Midbrain (tissue), 1 donor: Measurements from ENCODE around the gene COX7C.
"Not testable (repeated sequence)": the region's sequence is repeated elsewhere in the genome, so short reads cannot be mapped to it uniquely, and the experiment has no call there.

ENCODE experiments used
- DNase-seq: peaks from one replicate; lab custom pipeline; 2025; lab: John Stamatoyannopoulos, UW

Gene COX7C, protein sequence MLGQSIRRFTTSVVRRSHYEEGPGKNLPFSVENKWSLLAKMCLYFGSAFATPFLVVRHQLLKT

DNA sequence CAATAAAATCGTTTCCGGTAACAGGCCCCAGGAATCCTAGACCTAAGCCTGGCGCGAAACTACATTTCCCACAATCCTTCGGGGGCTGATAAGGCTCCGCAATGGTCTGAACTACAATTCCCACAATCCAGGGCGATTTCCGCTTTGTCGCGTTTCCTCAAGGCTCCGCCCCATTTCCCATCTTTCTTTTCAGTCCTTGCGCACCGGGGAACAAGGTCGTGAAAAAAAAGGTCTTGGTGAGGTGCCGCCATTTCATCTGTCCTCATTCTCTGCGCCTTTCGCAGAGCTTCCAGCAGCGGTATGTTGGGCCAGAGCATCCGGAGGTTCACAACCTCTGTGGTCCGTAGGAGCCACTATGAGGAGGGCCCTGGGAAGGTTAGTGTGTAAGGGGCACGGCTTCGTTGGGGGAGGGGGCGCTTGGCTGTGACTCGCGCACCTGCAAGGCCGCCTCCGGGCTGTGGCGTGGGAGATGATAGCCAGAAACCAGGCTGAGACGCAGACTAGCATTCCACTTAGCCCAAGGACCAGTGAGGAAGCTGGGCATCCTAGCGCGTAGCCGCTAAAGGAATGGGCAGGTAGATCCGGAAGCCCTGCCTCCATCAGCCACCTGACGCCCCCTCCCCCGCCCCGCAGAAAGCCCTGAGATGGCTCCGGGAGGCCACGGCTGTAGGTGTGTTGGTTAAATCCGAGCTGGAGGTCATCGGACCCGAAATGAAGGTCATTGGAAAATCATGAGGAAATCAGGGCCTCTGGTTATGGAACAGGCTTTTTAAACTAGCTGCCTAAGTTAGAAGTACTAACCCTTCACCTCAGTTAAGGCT is at the start of gene COX7C:
TSS of gene COX7C (plus strand) at position 186 of the 821 bp plus-strand sequence. CDS start at position 301, 115 bp downstream.
- peak; percentile 97 for DNase-seq

DNA sequence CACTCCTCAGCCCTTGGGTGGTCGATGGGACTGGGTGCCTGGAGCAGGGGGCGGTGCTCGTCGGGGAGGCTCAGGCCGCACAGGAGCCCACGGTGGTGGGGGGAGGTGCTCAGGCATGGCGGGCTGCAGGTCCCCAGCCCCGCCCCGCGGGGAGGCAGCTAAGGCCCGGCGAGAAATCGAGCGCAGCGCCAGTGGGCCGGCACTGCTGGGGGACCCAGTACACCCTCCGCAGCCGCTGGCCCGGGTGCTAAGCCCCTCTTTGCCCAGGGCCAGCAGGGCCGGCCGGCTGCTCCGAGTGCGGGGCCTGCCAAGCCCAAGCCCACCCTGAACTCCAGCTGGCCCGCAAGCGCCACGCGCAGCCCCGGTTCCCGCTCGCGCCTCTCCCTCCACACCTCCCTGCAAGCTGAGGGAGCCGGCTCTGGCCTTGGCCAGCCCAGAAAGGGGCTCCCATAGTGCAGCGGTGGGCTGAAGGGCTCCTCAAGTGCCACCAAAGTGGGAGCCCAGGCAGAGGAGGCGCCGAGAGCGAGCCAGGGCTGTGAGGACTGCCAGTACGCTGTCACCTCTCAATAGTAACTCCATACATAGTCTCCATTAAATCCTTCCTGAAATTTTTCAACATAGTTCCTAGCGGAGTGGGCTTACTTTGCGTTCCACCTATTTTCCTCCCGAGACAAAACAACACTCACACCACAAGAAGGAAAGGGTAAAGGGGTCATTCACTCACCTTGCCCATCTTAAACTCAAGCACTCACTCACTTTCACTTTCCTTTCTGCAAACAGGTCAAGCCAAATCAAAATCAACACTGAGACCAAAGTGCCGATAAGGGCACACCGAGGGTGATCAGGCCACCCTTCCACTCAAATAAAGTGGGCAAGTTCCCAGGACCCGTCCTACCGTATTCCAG is 48.0 kb upstream of the COX7C start:
- DNase-seq: not testable (repeated sequence)

DNA sequence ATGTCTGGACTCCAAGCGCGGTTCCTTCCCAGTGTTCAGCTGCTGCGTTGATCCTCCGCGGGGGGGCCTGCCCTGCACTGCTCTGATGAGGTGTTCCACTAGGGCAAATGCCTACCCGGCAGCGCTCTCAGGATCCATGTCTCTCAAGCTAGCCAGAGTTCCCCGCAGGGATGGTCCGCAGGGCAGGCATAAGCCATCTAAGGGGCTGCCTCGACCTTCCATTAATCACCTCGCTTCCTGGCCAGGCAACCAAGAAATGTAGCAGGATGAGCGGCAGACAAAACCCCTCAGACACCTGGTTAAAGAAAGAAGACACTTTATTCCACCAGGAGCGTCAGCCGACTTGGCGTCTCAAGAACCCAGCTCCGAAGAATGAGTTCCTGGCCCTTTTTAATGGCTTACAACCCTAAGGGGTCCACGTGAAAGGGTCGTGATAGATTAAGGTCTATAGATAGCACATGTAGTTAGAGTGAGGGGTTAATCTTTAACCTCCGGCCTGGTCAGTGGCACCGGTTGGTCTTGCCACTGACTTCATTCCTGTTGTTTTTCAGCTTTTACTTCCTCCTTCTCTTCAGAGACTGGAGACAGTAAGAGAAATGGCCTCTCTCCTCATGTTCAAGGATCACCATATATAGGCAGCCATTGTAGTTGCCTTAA is 47.2 kb upstream of the COX7C start:
- no peak for DNase-seq

DNA sequence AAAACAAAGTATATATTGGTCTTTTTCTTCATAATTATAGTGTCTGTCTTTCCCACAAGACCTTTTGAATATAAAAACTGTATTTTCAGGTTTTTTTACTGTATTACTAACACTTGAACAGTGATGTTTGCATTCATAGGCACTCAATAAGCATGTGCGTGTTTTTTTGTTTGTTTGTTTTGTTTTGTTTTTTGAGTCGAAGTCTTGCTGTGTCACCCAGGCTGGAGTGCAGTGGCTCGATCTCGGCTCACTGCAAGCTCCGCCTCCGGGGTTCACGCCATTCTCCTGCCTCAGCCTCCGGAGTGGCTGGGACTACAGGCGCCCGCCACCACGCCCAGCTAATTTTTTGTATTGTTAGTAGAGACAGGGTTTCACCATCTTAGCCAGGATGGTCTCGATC is 46.6 kb upstream of the COX7C start:
- not testable (repeated sequence) for DNase-seq

DNA sequence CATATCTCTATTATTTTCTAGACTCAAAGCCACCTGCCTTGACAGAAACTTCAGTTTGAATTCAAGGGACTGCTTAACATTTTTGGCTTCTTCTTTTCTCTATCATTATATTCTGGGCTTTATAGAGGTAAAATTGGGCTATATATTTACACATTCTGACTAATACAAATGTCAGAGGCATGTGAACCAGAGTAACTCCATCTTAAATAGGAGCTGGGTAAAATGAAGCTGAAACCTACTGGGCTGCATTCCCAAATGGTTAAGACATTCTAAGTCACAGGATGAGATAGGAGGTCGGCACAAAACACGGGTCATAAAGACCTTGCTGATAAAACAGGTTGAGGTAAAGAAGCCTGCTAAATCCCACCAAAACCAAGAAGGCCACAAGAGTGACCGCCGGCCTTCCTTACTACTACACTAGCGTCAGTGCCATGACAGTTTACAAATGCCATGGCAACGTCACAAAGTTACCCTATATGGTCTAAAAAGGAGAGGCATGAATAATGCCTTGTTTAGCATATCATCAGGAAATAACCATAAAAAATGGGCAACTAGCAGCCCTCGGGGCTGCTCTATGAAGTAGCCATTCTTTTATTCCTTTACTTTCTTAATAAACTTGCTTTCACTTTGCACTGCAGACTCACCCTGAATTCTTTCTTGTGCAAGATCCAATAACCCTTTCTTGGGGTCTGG is 44.8 kb upstream of the COX7C start:
- no peak for DNase-seq

DNA sequence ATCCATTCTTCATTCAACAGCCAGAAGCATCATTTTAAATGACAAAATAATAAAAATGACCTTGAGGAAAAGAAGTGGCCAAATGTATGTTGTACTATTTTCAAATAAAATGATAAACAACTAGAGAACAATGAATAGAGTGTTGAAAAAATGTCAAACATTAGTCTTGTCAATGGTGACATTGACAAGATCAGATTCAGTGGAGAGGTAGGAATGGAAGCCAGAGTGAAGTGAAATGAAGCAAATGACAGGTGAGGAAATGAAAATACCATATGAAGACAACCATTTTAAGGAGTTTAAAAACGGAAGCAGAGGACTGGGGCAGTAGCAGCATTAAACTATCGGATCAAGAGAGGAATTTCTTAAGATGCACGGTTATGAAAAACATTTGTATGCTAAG is 38.2 kb upstream of the COX7C start:
- DNase-seq: no peak

DNA sequence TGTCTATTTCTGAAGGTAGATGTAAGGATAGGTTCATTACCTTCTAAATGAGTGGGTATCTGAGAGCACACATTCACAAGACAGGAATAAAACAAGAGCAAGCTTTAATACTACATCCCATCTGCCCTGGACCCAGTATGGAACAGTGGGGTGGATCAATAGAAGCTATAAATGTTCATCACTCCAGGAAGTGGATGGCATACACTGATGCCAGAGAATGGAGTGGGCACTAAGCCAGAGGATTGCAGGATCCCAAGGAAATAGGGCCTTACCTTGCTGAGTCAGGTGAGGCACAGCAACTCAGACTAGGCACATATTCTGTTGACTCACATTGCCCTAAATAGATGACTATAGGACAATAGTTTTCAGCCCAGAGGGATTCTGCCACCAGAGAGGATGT is 21.3 kb upstream of the COX7C start:
- DNase-seq: no peak

DNA sequence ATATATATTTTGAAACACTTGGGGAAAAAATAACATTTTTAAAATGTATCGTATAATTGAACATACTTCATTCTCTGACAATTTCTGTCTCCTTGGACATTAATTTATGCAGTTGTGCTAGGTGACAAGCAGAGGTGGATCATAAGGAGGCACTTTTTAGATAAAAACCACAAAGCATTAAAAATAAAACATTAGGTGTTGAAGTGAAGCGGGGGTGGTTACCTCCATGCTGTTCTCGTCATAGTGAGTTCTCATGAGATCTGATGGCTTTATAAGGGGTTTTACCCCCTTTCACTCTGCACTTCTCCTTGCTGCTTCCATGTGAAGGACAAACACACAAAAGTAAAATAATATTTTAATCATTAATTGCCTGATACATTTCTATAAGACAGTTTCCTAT is 11.9 kb upstream of the COX7C start:
- DNase-seq: no peak

DNA sequence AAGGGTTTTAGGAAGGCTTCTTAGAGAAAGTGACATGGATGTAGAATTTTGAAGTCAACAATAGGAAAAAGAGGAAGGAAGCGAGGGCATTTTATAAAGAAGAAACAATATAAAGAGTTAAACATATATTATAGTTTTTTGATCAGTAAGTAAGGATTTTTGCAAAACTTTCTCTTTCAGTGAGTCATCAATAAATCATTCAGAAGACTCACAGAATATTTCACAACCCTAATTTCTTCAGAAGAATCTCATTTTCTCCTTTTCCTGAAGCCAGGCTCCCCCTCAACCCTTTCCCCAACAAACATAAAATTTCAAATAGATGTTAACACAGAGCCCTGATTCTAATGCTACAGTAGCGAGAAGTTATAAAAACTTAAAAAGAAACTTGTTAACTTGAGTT is 4.3 kb upstream of the COX7C start:
- no peak for DNase-seq

DNA sequence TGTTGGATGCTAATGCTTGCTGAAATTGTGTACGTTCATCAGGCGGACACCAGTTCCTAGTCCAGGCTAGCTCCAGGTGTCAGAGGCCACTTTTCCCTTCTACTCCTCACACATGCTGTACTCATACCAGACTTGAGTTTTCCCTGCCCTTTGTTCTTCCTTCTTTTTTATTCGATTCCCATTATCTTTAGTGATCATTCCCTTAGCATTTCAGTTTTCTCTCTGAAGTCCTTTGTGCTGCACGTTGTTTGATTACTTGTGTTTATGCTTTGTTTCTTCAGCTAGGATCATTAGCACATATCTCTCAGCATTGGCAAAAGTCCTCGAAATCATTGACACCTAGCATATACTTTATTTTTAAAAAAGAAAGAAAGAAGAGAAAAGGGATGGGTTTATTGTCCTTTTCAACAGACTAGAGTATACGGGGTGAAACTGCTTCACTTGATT is 409 bp upstream of the COX7C start:
- no peak for DNase-seq

DNA sequence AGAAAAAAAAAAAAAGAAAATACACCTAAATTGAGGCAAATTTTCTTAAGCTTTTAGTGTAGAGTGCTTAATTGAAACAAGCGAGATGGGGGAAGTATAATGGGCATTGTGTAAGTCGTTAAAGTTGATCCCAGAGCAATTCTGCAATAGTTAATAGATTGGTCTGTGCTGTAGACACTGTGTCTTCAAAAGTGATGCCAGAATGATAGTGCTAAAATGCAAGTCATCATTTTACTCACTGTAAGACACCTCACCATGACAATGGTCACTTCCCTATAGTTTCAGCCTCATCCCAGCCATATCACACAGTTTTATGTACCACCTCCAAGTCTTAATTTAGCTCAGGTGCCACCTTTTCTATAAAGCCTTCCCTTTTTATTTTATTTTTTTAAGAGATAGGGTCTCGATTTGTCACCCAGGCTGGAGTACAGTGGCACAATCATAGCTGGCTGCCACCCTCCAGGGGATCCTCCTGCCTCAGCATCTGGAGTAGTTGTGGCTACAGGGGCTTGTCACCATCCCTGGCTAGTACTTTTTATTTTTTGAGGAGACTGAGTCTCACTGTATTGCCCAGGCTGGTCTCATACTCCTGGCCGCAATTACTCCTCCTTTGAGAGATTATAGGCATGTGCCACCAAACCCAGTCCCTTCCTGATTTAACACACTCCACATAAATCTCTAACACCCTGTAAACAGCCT is 6.2 kb downstream of the COX7C start:
- no peak for DNase-seq

DNA sequence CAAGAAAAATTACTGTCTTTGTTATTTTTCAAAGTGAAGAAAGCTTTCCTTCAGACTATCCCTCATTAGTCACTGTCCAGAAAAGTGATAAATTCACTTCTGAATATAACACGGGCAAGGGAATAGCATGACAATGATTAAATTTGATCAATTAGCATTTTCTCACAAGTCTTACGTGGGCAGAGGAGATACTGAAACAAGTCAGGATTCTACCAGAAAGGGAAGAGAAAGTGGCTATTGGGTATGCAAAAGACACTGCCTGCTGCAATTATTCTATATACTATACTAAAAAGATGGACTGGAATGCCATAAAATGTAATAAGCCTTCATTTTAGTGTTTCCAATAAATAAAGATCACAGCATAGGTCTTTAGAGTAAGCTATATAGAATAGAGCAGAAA is 7.4 kb downstream of the COX7C start:
- no peak for DNase-seq

DNA sequence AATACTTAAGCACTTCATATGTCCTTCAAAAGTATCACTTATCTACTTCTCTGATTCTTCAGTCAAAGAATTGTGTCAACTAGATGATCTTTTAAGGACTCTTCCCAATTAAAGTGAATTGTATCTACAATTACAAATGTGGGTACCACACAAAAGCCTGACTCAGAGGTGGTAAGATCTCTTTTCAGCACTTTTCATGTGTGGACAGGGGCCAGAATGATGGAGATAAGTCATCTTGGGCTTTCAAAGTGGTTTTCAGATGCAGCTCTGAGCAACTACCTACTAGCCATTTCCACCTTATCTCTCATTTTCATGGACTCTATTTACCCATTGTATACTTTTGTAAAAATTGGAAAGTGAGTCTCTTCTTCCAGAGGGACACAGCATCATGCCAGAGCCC is 8.4 kb downstream of the COX7C start:
- no peak for DNase-seq

DNA sequence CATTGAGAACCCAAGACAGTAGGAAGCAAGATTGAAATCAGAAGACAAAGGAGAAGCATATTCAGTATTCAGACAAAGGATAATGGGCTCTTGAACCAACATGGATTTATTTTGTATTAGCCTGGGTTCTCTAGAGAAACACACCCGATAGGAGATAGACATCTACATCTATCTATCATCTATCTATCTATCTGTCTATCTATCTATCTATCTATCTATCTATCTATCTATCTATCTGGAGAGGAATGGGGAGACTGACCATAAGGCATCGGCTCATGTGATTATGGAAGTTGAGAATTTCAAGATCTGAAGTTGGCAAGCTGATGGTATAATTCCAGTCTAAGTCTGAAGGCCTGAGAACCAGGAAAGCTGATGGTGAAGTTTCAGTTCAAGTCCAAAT is 13.4 kb downstream of the COX7C start:
- no peak for DNase-seq

DNA sequence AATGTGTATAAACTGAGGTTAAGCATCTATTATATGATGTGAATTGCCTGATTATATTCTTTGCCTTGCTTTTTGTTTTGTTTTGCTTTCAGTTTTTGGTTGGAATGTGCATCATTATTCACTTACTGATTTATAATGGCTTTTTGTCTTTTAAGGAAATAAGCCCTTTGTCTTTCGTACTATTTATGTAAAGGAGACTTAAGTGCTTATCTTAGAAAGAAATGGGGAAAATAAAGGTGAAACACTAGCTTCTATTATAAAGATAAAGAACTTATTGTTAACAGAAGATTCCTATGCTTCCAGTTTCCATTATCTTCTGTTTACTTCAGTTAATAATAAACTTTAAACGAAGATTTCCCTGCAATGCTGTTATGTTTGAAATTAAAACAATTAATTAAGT is 23.3 kb downstream of the COX7C start:
- DNase-seq: no peak

DNA sequence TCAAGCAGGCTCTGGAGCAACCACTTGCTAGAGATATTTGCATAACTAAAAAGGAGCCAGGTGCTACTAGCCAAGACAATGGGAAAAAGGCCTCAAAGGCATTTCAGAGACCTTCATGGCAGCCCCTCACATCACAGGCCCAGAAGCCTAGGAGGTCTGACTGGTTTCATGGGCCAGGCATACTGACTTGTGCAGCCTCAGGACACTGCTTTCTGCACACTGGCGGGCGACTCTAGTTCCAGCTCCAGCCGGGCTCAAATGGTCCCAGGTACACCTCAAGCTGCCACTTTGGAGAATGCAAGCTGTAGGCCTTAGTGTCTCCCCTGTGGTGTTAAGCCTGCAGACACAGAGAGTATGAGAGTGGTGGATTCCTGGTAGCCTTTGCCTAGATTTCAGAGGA is 27.1 kb downstream of the COX7C start:
- no peak for DNase-seq

DNA sequence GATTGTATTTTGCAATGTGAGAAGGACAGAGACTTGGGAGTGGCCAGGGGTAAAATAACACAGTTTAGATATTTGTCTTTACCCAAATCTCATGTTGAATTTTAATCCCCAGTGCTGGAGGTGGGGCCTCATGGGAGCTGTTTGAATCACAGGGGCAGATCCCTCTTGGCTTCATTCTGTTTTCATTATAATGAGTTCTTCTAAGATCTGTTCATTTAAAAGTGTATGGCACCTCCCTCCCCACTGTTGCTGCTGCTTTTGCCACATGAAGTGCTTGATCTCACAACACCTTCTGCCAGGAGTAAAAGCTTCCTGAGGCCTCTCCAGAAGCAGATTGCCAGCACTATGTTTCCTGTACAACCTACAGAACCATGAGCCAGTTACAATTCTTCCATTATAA is 28.1 kb downstream of the COX7C start:
- DNase-seq: no peak

DNA sequence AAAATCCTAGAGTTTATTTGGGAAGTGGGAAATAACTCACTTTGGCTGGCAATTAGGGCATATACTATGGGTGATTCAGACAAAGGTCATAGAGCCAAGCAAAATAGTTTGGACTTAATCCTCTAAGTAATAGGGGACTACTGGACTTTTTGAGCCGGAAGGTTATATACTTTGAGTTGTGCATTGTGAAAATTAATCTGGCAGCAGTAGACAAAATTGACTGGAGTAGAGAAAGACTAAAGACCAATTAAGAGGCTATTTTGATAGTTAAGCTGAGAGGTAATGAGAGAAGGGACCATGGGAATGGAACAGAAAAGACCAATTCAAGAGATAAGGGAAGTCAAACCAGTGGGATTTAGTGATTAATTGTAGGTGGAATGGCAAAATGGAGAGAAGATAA is 28.9 kb downstream of the COX7C start:
- DNase-seq: no peak

DNA sequence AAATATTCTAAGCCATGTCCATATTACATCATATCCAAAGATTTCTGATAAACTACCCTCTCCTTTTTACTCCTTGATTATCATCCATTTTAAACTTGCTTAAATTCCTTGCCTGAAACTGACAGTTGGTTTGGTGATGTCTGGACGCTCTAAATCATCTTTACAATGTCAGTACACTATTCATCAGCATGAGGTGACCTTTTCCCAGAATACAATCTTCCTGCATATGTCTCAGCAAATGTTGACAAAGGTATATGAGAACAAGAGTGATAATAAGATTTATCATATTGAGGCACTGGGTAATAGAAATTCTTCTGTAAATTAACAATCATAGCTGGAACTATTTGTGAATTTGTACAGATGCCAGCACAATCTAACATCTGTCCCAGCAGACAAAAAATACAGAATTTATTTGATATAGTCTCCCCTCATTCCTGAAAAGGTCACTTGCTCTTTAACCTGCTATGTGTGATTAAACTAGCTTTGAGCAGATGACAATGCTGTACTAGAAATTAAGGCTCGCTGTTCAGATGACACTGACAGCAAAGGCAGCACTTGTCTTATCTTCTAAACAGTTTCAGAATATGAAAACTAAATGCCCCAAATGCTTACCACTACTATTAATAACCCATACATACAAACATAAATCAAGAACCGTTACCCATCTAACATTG is 32.2 kb downstream of the COX7C start:
- no peak for DNase-seq

DNA sequence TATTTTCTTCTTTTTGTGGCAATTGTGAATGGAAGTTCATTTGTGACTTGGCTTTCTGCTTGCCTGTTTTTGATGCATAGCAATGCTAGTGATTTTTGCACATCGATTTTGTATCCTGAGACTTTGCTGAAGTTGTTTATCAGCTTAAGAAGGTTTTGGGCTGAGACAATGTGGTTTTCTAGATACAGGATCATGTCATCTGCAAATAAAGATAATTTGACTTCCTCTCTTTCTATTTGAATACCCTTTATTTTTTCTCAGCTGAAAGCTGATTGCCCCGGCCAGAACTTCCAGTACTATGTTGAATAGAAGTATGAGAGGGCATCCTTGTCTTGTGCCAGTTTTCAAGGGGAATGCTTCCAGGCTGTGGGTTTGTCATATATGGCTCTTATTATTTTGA is 43.0 kb downstream of the COX7C start:
- not testable (repeated sequence) for DNase-seq

DNA sequence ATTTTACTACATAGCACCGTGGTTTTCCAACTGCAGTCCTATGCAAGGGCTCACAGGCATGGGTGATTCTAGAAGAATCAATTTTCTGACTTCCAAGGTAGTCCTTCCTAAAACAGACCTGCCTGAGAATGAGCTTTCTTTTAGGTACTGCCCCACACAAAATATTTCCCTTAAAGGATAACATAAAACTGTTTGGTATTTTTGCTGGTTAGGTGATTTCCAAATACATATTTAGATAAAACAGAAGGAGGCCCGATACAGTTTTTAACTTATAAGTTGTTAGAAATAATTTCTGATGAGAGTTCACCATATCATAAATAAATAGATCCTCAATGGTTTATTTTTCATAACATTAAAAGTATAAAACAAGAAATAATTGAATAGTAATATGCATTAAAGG is 46.4 kb downstream of the COX7C start:
- no peak for DNase-seq
